HG02938 (cell line): ENCODE results near the gene DNAH8.

ENCODE experiments used
- ATAC-seq: cut with Tn5 transposase; IDR thresholded peaks from one replicate; pipeline ENCODE4 v1.9.1; 2021; ENCODE audit warnings: mild to moderate bottlenecking, moderate library complexity; ENCODE audit not compliant: unreplicated experiment

DNAH8 gene

DNA sequence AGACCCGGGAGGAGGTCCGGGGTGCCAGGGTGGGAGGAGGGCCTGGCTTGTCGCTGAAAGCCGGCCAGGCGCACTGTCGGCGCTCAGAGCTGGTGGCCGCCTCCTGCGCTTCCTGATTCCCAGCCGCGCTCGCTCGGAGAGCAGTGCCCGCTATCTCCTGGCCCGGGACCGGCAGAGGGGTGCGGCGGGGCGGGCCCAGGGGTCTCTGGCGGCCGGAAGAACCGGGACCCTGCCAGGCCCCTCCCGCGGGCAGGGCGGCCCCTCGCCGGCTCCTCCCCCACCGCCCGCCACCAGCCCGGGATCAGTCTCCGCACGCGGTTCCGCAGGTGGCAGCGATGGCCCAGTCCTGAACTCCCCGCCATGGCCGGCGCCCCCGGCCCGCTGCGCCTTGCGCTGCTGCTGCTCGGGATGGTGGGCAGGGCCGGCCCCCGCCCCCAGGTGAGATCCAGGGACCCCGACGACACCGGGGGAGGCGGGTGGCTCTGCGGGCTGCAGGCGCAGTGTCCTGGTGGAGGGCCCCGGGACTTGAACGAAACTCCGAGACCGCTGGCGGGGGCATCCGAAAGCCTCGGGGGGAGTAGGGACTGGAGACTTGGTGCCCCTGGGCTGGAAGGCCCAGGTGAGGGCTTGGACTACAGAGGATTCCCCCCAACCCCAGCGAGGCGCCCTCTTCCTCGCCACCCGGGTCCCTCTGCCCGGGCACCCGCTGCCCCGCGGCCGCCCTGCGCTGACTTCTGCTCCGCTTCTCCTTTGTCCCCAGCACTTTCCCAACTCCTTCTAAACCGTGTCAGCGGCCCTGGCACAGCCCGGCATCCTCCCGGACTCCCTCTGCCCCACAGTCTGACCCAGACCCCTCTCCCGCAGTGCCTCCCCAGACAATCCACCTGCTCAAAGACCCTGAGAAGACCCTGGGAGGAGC is 333.6 kb downstream of the DNAH8 start, which contains the start of gene GLP1R:
TSS of gene GLP1R (plus strand) at position 301 of the 919 bp plus-strand sequence. CDS start at position 361, 60 bp downstream.
- no peak for ATAC-seq

- no peak for ATAC-seq
These were observed 334.6 kb downstream of the DNAH8 start for GRCh38 chr6:39049575-39050283.

DNA sequence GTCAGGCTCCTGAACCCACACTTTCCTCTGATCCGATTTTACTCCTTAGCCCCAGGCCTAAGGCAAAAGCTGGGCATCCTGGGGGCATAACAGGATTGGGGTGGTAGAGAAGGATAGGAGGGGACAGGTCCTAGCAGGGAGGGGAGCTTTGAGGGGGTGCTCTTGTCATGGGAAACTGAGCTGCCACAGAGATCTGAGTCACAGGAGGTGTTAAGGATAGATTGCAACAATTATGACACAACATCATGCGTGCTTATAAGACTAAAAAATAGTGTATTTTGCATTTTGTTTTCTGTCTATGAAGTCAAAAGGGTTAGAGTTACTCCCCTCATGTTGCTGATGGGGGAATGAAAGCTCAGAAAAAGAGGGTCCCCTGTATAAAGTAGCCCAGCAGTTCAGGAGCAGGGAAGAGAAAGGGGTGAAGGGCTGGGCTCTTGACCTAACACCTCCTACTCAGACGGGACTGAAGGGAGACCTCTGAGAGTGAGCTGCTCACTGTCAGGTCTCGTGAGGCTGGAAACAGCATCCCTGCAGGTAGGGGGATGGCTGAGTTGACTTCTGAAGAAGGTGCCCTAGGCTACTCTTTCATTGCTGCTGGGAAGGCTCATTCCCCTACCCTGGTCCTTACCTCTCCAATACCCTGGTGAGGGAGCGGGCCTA is 335.5 kb downstream of the DNAH8 start:
- ATAC-seq: no peak

DNA sequence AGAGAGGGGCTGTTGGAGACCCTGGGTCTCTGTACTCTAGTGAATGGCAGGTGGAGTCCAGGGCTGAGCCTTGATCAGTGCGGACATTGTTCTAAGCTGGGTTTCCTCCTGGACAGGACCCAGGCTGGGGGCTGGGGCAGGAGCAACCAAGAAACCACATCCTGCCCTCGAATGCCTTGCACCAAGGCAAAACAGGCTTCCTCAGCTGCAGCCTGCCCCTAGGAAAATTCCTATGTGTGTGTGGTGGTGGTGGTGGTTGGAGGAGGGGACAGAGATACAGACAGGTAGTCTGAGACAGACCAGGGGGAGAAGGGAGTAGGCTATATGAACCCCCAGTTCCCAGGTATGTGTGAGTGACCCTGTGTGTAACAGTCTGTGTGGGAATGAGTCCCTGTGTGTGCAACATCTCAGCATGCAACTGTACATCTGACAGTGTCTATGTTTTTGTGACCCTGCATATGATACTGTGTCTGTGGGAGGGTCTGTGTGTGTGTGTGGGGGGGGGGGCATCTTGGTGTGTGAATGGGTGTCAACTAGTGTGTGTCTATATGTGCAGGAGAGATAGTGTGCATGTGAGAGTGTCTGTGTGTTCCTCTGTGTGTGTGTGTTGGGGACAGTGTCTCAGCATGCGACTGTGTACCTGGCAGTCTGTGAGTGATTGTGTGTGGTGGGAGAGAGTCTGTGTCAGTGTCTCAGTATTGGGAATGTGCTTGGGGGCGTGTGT is 336.4 kb downstream of the DNAH8 start:
- ATAC-seq: no peak

GRCh38 chr6:39053016-39053624 is 338.0 kb downstream of the DNAH8 start:
- ATAC-seq: no peak

DNA sequence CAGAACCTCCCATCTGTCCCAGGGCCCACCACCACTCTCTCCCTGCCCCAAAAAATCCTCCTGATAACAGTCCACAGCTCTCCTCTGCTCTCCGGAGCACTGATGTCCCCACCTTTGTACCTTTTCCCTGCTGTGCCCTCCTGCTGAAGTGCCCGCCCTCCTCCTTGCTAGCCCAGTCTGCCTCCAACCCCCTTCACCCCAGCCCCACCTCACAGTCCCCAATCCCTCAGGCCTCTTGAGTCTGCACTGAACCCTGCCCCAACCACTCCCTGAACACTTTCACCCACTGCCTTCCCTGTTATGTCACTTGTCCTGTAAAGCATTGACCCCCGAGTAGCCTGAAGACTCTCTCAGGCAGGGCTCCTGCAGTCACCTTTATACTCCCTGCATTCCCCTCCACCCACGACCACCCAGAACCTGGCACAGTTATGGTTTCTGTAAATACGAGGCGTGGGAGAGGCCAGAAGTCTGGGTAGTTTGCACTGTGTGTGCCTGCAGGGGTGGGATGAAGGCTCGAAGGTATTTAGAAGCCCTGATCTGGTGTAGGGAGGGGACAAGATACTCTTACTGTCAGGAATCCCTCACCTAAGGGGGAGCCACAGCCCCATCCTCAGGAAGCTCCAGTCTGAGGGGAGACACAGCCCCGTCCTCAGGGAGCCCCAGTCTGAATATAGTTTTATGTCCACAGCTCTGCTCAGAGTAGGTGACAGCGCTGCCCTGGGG is 338.9 kb downstream of the DNAH8 start:
- no peak for ATAC-seq

DNA sequence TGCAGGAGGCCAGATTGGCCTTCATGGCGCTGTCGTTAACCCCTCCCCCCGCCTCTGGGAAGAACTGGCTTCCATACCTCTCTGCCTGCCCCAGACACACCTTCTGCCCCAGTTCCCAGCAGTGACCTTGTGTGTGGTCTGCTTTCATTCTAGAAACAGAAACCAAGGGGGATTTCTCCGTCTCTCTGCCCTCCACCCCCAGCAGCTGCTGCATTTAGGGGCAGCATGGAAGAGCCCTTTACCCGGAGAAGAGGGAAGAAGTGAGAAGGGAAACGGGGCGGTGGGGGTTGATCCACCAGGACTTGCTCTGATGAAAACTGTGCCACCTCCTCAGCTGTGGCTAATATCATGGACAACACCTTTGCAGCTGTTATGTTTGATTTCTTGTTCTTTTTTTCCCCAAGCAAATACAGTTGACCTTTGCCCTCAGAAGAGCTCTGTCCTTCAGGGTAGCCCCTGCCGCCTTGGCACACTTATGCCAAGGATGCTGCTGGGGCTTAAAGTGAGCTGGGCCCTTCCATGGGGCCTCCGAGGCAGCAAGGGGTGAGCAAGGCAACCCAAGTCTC is 339.5 kb downstream of the DNAH8 start:
- ATAC-seq: no peak

DNA sequence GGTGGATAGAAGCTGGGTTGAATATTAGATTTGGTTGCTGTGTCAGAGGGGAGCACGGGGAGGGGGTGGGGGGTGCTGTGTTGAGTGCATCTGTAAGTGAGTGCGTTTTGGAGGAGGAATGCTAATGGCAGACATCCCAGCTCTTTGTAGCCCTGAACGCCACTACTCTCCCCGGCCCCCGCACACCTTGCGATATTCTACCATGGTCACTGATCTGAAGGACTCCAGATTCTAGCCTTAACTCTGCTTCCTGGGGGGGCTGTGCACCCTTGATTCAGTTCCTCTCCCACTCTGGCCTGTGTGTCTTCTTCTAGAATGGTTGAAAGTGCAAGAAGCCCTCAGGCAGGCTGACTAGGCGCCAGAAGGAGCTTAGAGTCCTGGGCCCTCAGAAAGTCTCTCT is 340.6 kb downstream of the DNAH8 start:
- ATAC-seq: no peak

- ATAC-seq: no peak
These were observed 341.1 kb downstream of the DNAH8 start for GRCh38 chr6:39056191-39056590.

GRCh38 chr6:39056681-39057080 is 341.6 kb downstream of the DNAH8 start:
- ATAC-seq: no peak

GRCh38 chr6:39057251-39058155 is 342.4 kb downstream of the DNAH8 start:
- no peak for ATAC-seq

GRCh38 chr6:39058471-39059147 is 343.5 kb downstream of the DNAH8 start:
- no peak for ATAC-seq

- no peak for ATAC-seq
These were observed 344.6 kb downstream of the DNAH8 start for GRCh38 chr6:39059496-39060310.

DNA sequence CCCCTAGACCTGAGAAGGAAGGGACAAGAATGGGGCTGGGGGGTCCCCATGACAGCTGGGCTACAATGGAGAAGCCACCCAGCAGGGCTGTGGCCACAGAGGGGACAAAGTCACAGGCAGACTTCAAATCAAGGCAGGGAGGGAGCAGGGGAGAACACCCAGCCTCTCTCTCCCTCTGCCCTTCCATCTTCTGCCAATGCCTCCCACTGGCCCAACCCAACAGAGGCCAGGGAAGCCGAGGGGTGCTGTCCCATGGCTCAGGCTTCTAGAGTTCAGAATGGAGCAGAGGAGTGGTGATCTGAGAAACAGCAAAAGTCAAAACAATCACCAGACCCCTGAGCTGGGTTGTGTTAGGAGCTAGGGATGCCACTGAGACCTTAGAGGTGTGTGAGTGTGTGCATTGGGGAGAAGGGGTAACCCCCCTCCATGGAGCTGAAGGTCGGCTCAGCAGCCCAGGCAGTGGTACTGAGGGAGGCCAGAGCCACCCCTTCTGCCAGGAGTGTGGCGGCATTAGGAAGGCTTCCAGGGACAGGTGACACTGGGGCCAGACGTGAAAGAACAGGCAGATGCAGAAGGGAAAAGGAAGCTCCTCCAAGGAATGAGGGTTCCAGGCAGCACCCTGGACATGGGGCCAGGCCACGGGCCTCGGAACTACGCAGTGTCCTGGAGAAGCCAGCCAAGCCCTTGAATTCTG is 345.5 kb downstream of the DNAH8 start:
- no peak for ATAC-seq

DNA sequence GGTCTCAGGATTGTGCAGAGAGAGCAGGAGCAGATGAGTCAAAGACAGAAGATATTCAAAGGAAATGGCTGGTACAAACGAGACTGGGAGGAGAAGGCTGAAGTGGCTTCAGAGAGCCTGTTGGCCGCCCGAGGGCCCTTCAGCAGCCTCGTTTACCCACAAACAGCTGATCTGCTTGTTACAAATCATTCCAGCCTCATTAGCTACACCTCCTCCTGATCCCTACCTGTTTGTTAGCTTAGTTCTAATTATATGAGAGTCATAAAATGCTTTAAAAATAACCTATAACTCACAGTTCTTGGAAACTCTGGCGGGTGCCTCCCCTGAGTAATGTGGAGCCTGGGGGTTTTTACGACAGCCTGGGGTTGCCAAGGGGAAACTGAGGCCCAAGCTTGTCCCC is 346.1 kb downstream of the DNAH8 start:
- no peak for ATAC-seq

DNA sequence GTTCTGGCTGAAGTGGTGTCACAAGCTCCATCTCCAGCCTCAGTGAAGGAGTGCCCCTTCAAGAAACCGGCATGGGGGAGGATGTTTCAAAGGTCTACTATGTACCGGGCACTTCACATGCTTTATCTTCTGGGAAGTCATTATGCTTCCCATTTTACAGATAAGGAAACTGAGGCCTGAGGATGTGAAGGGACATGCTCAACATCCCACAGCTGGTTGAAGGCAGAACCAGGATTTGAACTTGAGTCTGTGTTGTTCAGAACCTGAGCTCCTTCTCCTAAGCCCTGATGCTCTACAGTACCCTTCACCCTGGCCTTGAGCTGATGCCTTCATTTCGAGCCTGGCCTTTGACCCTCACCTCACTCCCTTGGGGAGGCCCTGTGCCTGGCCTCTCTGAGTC is 346.5 kb downstream of the DNAH8 start:
- no peak for ATAC-seq
